ENCODE data around the gene SPNS2. TPM values are rescaled to one million over a fixed set of nuclear protein-coding genes. Genes with fewer than 3 reads are reported as not detected.

SPNS2 gene
- total RNA-seq, 1 experiment from 2014 or later = 0.11 TPM

DNA sequence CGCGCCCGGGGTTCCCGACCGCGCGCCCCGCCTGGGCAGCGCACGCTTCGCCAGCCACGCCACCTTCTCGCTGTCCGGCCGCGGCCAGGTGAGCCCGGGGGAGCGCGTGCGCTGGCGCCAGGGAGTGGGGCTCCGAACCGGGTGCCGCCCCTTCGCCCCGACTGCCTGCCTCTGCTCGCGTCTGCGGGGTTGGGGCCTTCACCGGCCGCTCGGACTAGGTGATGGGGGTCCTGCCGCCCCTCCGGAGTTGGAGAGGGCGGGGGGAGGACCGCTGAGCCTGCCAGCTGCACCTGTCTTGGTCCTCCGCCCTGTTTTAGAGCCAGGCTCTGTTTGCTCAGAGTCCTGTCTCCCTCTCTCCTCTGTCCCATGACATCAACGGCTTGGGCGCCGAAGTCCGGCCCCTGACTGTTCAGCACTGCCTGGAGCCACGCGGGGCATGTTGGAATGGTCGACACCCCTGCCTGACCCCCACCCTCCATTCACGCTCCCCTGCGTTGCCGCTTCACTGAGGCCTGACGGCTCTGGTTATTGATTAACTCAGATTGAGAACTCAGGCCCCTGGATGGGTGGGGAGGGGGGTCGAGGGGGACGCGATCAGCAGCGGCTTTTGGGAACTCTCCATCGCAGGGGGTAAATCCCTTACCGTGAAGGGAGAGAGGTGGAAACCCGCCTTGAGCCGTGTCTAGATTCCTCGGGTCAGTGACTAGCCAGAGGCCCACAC lies 86.4 kb downstream of the SPNS2 start:
- no peak overlapping the region for H3K4me3 ChIP-seq
- H3K4me1 ChIP-seq (replicated peaks) = peaks cover 11% of the 10 kb centered on the region
- no peaks in the 10 kb centered on the region for H3K36me3 ChIP-seq
- no peak for DNase-seq (ENCODE audit: low read depth in 1 of 2, low spot score in 2 of 2)
- no peaks in the 10 kb centered on the region for H3K9me3 ChIP-seq (replicated peaks)
- peaks cover 49% of the 10 kb centered on the region for H3K27me3 ChIP-seq (replicated peaks)
- no peak overlapping the region for H3K27ac ChIP-seq

DNA sequence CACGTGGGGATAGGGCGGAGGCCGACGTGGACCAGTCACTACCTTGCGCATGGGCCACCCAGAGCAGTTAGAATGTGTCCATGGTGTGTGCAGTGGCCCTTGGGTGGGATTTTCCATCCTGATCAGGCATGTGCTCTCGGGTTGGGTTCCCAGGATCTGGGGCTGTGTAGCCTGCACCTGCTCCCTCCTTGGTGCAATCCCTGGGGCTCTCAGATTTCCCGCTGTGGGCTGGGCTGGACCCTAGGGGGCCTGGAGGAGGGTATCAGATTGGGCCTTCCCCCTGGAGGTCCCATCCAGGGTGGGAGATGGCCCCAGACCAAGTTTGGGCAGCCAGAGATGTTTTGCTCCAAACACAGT lies 86.9 kb downstream of the SPNS2 start:
- Histone ChIP-seq H3K4me1 (replicated peaks) (peaks cover 11% of the 10 kb centered on the region), H3K27ac (no peak overlapping the region), H3K36me3 (no peaks in the 10 kb centered on the region), H3K27me3 (replicated peaks) (peaks cover 54% of the 10 kb centered on the region), H3K9me3 (replicated peaks) (no peaks in the 10 kb centered on the region), H3K4me3 (no peak overlapping the region)
- DNase-seq (ENCODE audit: low read depth in 1 of 2, low spot score in 2 of 2) = no peak

- H3K9me3 ChIP-seq (replicated peaks) = no peaks in the 10 kb centered on the region
- no peak for DNase-seq (ENCODE audit: low read depth in 1 of 2, low spot score in 2 of 2)
- no peak overlapping the region for H3K4me3 ChIP-seq
- H3K27ac ChIP-seq = no peak overlapping the region
- H3K36me3 ChIP-seq = no peaks in the 10 kb centered on the region
- H3K27me3 ChIP-seq (replicated peaks) = peaks cover 56% of the 10 kb centered on the region
- H3K4me1 ChIP-seq (replicated peaks) = peaks cover 11% of the 10 kb centered on the region
These were observed 87.4 kb downstream of the SPNS2 start for GRCh38 chr17:4586043-4586442.

DNA sequence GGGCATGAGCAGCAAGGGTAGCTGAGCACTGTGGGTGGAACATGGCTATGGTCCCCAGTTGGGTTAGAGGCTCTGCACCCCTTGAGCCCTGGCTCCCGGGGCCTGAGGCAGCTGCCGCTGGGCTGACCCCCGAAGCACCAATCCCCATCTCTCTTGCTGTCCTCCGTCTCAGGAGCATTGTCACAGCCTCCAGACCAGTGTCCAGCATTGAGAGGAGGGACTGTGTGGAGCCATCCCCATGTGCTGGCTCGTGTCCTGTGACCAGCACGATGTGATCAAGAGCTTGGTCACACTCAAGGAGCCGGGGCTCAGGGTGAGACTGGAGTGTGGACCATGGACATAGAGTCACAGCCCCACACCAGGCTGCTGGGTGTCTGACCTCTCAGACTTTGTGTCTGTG lies 88.5 kb downstream of the SPNS2 start:
- Histone ChIP-seq H3K36me3 (no peaks in the 10 kb centered on the region), H3K9me3 (replicated peaks) (no peaks in the 10 kb centered on the region), H3K27me3 (replicated peaks) (peaks cover 56% of the 10 kb centered on the region), H3K27ac (no peak overlapping the region), H3K4me1 (replicated peaks) (peaks cover 11% of the 10 kb centered on the region), H3K4me3 (no peak overlapping the region)
- no peak for DNase-seq (ENCODE audit: low read depth in 1 of 2, low spot score in 2 of 2)

DNA sequence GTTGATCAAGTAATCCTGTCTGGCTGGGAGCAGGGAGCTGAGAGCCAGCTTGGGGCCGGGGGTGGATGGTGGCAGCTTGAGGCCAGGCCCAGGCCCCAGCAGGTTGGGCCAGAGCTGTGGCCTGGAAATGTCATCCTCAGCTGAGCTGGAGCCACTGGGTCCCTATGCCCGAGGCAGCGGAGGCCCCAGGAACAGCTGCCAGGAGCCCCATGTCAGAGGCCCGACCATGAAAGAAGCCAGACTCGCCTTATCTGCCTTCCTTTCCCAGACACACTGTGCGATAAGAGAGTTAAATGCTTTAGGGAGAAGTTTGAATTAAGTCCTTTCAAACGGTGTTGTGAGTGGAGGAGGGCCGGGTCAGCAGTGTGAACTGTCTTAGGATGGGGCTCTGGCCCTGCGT lies 89.1 kb downstream of the SPNS2 start:
- no peak overlapping the region for H3K4me3 ChIP-seq
- DNase-seq (ENCODE audit: low read depth in 1 of 2, low spot score in 2 of 2) = no peak
- no peaks in the 10 kb centered on the region for H3K36me3 ChIP-seq
- H3K27ac ChIP-seq = no peak overlapping the region
- no peaks in the 10 kb centered on the region for H3K9me3 ChIP-seq (replicated peaks)
- peaks cover 55% of the 10 kb centered on the region for H3K27me3 ChIP-seq (replicated peaks)
- peaks cover 11% of the 10 kb centered on the region for H3K4me1 ChIP-seq (replicated peaks)

GRCh38 chr17:4588391-4588790 lies 89.7 kb downstream of the SPNS2 start:
- Histone ChIP-seq H3K27me3 (replicated peaks) (peaks cover 49% of the 10 kb centered on the region), H3K4me1 (replicated peaks) (peaks cover 11% of the 10 kb centered on the region), H3K4me3 (no peak overlapping the region), H3K9me3 (replicated peaks) (no peaks in the 10 kb centered on the region), H3K36me3 (no peaks in the 10 kb centered on the region), H3K27ac (no peak overlapping the region)
- no peak for DNase-seq (ENCODE audit: low read depth in 1 of 2, low spot score in 2 of 2)

Other genes starting within 250 kb of the SPNS2 start
- gene ANKFY1, start 234.9 kb upstream of the SPNS2 start, total RNA-seq (2014; rRNA removed; shearing (Covaris generic)) = 28.8 and 29.5 TPM in 2 replicates
- gene UBE2G1, start 132.2 kb upstream of the SPNS2 start, total RNA-seq (2014; rRNA removed; shearing (Covaris generic)) = 39.8 and 50.6 TPM in 2 replicates
- not detected in 2 replicates for gene SPNS3, start 64.9 kb upstream of the SPNS2 start, total RNA-seq (2014; rRNA removed; shearing (Covaris generic))
- gene MYBBP1A, start 56.5 kb downstream of the SPNS2 start, total RNA-seq (2014; rRNA removed; shearing (Covaris generic)) = 43.4 and 46.6 TPM in 2 replicates
- gene GGT6, start 61.7 kb downstream of the SPNS2 start, total RNA-seq (2014; rRNA removed; shearing (Covaris generic)) = not detected in 2 replicates
- gene SMTNL2, start 85.6 kb downstream of the SPNS2 start, total RNA-seq (2014; rRNA removed; shearing (Covaris generic)) = not detected in 2 replicates
- gene ALOX15, start 142.8 kb downstream of the SPNS2 start, total RNA-seq (2014; rRNA removed; shearing (Covaris generic)) = not detected in 2 replicates
- gene PELP1, start 205.3 kb downstream of the SPNS2 start, total RNA-seq (2014; rRNA removed; shearing (Covaris generic)) = 18.1 and 28.7 TPM in 2 replicates
- gene ARRB2, start 211.8 kb downstream of the SPNS2 start, total RNA-seq (2014; rRNA removed; shearing (Covaris generic)) = 2.6 and 8.2 TPM in 2 replicates
- 16.7 and 26.9 TPM in 2 replicates for gene MED11, start 232.5 kb downstream of the SPNS2 start, total RNA-seq (2014; rRNA removed; shearing (Covaris generic))
- gene ZMYND15, start 241.0 kb downstream of the SPNS2 start, total RNA-seq (2014; rRNA removed; shearing (Covaris generic)) = not detected in 2 replicates
- not detected in 2 replicates for gene CXCL16, start 241.0 kb downstream of the SPNS2 start, total RNA-seq (2014; rRNA removed; shearing (Covaris generic))

All from SJSA1 (cell line).